Large intestine (tissue), 3 donors: Measurements from ENCODE around the gene NOTCH1. TPM values are rescaled to one million over a fixed set of nuclear protein-coding genes. Genes with fewer than 3 reads are reported as not detected.

Experiments
- DNase-seq, 2 donors: peaks; one replicate each; pipeline versions ENCODE4 v3.0.0 to v3.0.0-alpha.2; 2013
- H3K27ac ChIP-seq: one replicate; pipeline ENCODE4 v1.5.1; 2013; ENCODE audit warnings: low read length
- H3K27me3 ChIP-seq: 2 replicates; pipeline ENCODE4 v1.6.1; 2013; ENCODE audit warnings: low read length; ENCODE audit not compliant: control insufficient read depth, insufficient read depth
- H3K36me3 ChIP-seq: 2 replicates; pipeline ENCODE4 v1.6.1; 2013; ENCODE audit warnings: low read length; ENCODE audit not compliant: control insufficient read depth, insufficient read depth
- H3K4me1 ChIP-seq: one replicate; pipeline ENCODE4 v1.6.1; 2013; ENCODE audit warnings: low read length; ENCODE audit not compliant: control insufficient read depth, insufficient read depth
- H3K4me3 ChIP-seq: one replicate; pipeline ENCODE4 v1.5.1; 2013; ENCODE audit warnings: low read length
- H3K9me3 ChIP-seq: one replicate; pipeline ENCODE4 v1.6.1; 2013; ENCODE audit warnings: mild to moderate bottlenecking, low read depth, low read length, moderate library complexity; ENCODE audit not compliant: control insufficient read depth
- WGBS: methylation state at CpG from one replicate; pipeline ENCODE4 v1.1.5; 2013; ENCODE audit warnings: low lambda C conversion rate; ENCODE audit not compliant: insufficient coverage; 5-methylcytosine and 5-hydroxymethylcytosine counted together
- polyA plus RNA-seq: library from polyadenylated mRNA; unstranded; fragments of 120-200 nt; gene quantifications from one replicate; pipeline ENCODE4 v1.2.1, GENCODE V29; 2013

The NOTCH1 gene
- polyA plus RNA-seq, 1 donor: 13.4 TPM

- Histone ChIP-seq H3K4me3 (no peak overlapping the region), H3K4me1 (no peaks in the 10 kb centered on the region), H3K27ac (no peak overlapping the region), H3K36me3 (peaks cover 94% of the 10 kb centered on the region), H3K9me3 (no peaks in the 10 kb centered on the region), H3K27me3 (no peaks in the 10 kb centered on the region)
- WGBS: 100% methylated on average over 1 of the region's 27 CpGs
- no peak for DNase-seq
Observed at GRCh38 chr9:136465500-136466154, 80.2 kb downstream of the NOTCH1 start.

DNA sequence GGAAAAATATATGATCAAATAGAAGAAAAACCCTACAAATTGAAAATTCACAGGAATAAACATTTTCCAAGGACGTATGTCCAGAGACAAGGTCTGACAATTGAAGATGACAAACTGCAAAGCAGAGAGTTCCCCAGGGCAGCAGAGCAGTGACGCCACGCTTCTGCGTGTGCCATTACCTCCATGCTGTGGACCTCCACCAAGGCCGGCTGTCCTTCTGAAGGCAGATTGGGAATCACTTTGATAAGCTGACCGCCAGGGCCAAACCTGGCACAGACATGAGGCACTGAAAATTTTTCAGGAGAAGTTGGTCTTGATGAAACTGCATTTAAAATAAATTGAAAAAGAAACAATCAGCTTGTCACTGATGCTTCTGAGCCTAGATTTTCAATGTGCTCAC lies 81.6 kb downstream of the NOTCH1 start:
- no peak for DNase-seq
- no CpG with 5 or more reads among the region's 6 CpGs for WGBS
- H3K9me3 ChIP-seq: no peaks in the 10 kb centered on the region
- H3K27me3 ChIP-seq: no peaks in the 10 kb centered on the region
- H3K4me1 ChIP-seq: no peaks in the 10 kb centered on the region
- H3K36me3 ChIP-seq: peaks cover 91% of the 10 kb centered on the region
- H3K4me3 ChIP-seq: no peak overlapping the region
- no peak overlapping the region for H3K27ac ChIP-seq

GRCh38 chr9:136463578-136463977 lies 82.3 kb downstream of the NOTCH1 start:
- no peak overlapping the region for H3K4me3 ChIP-seq
- H3K27ac ChIP-seq: no peak overlapping the region
- H3K9me3 ChIP-seq: no peaks in the 10 kb centered on the region
- DNase-seq: no peak
- peaks cover 91% of the 10 kb centered on the region for H3K36me3 ChIP-seq
- no peaks in the 10 kb centered on the region for H3K4me1 ChIP-seq
- no CpG with 5 or more reads among the region's 14 CpGs for WGBS
- no peaks in the 10 kb centered on the region for H3K27me3 ChIP-seq

DNA sequence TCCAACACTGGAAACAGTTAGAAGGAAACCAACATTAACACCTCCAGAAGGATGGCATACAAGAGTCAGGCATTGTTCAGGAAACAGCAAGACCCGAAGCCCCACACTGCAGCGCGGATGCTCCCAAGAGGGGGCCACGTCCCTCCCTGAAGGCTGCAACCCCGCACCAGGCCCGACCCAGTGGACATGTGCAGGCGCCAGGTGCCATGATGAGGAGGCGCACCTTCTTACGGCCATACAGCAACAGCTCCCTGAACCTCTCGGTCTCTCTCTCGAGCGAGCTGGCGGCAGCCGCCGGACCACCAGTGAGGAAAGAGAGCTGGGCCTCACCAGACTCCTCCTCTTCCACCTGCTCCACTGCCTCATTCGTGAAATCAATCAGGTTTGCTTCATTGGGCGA lies 83.2 kb downstream of the NOTCH1 start:
- WGBS: no CpG with 5 or more reads among the region's 17 CpGs
- no peak overlapping the region for H3K4me3 ChIP-seq
- H3K4me1 ChIP-seq: no peaks in the 10 kb centered on the region
- peaks cover 90% of the 10 kb centered on the region for H3K36me3 ChIP-seq
- H3K9me3 ChIP-seq: no peaks in the 10 kb centered on the region
- H3K27me3 ChIP-seq: no peaks in the 10 kb centered on the region
- no peak for DNase-seq
- H3K27ac ChIP-seq: no peak overlapping the region

DNA sequence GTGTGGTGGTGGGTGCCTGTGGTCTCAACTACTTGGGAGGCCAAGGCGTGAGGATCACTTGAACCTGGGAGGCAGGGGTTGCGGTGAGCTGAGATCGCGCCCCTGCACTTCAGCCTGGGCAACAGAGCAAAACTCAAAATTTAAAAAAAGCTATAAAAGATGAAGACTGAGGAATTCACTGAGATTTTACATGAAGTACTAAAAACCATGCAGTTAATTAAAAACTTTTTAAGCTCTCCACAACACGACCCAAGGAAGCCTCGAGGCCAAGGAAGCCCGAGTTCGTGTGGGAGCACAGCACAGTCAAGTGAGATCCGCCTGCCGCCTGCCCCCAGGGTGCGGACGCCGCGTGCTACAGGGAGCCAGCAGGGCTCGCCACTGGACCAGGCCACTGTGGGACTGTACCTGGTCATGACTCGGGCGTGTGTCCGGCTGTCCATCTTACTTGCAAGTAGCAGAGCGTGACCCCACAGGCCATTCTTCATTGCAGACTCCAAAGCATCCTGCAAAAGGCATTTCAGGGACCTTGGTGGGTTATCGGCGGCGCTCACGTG lies 85.0 kb downstream of the NOTCH1 start:
- no peak for DNase-seq
- no CpG with 5 or more reads among the region's 23 CpGs for WGBS
- peaks cover 90% of the 10 kb centered on the region for H3K36me3 ChIP-seq
- H3K27me3 ChIP-seq: no peaks in the 10 kb centered on the region
- no peak overlapping the region for H3K4me3 ChIP-seq
- H3K4me1 ChIP-seq: no peaks in the 10 kb centered on the region
- H3K9me3 ChIP-seq: no peaks in the 10 kb centered on the region
- no peak overlapping the region for H3K27ac ChIP-seq

DNA sequence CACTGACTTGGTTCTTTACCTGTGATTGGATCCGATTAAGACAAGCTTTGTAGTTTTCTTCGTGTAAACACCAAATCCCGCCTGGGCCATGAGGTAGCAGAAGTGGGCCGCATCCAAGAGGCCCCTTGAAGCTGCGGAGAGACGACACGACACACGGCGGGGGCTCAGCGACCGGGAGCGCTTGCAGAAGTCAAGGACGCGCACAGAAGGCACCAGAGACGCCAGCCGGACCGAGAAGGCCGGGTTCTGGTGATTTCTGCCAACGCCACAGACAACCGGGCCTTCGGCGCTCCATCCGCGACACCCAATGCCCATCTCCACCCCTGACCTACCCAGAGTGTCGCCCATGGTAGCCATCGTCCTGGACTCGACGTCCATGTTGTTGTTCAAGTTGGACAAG lies 86.4 kb downstream of the NOTCH1 start:
- Histone ChIP-seq H3K4me3 (no peak overlapping the region), H3K27me3 (no peaks in the 10 kb centered on the region), H3K27ac (no peak overlapping the region), H3K4me1 (no peaks in the 10 kb centered on the region), H3K9me3 (no peaks in the 10 kb centered on the region), H3K36me3 (peaks cover 92% of the 10 kb centered on the region)
- DNase-seq: no peak
- no CpG with 5 or more reads among the region's 28 CpGs for WGBS

DNA sequence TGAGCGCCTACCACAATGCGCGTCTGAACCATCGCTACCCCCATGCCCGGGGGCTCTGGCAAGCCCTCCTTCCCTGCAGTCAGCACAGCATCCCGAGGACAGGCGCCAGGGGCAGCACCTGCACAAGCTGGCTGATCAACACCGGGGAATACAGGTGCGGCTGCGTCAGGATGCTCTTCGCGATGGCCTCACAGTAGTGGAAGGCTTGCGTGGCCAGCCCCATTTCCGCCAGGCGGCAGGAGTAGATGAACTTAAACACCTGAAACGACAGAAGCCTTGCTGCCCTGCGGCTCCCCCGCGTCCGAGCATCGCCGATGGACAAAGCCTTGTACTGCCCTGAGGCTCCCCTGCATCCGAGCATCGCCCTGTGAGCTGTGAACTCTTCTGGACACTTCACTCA lies 88.5 kb downstream of the NOTCH1 start:
- Histone ChIP-seq H3K27ac (no peak overlapping the region), H3K27me3 (no peaks in the 10 kb centered on the region), H3K4me1 (no peaks in the 10 kb centered on the region), H3K36me3 (peaks cover 85% of the 10 kb centered on the region), H3K4me3 (no peak overlapping the region), H3K9me3 (no peaks in the 10 kb centered on the region)
- no CpG with 5 or more reads among the region's 24 CpGs for WGBS
- no peak for DNase-seq

GRCh38 chr9:136456258-136456657 lies 89.6 kb downstream of the NOTCH1 start:
- H3K36me3 ChIP-seq: peaks cover 83% of the 10 kb centered on the region
- no CpG with 5 or more reads among the region's 9 CpGs for WGBS
- no peaks in the 10 kb centered on the region for H3K4me1 ChIP-seq
- DNase-seq: no peak
- H3K27ac ChIP-seq: no peak overlapping the region
- H3K27me3 ChIP-seq: no peaks in the 10 kb centered on the region
- no peaks in the 10 kb centered on the region for H3K9me3 ChIP-seq
- no peak overlapping the region for H3K4me3 ChIP-seq

DNA sequence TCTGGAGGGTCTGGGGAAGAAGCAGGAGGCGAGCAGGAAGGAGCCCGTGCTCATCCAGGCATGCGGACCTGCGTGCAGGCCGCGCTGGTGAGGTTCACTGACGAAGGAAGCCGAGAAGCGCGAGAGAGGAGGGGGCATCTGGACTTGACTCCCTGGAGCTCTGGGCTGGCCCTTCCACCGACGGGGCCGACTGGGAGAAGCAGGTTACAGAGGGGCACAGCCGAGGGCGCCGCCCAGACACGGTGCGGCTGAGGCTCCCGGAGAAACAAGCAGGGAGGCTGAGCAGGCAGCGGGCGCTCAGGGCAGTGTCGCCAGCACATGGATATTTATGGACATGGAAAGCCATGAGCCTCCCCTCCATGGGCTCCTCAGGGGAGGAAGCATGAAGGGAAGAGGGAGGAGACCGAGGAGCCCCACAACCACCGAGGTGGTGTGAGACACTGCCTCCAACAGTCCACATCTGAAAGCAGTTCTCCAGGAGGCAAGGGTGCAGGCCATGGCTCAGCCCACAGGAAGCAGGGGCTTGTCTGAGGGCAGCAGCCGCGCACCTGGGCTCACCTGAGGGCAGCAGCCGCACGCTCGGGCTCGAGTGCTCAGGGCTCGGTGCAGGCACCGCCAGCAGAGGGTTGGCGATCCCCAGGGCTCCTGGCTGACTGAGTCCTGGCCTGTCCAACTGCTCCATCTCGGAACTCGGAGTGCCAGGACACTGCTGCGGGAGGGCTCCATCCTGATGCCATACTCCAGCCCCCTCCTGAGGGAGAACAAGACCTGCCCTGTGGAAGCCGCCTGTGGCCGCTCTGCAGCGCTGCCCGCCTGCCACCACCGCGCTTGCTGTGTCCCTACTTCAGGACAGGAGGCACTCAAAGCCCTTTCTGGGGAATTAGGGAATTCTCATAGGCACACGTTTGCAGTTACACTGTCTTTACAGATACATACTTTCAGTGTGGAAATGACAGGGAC lies 90.5 kb downstream of the NOTCH1 start:
- Histone ChIP-seq H3K4me1 (no peaks in the 10 kb centered on the region), H3K4me3 (no peak overlapping the region), H3K27me3 (no peaks in the 10 kb centered on the region), H3K27ac (no peak overlapping the region), H3K36me3 (peaks cover 84% of the 10 kb centered on the region), H3K9me3 (no peaks in the 10 kb centered on the region)
- DNase-seq: no peak
- WGBS: no CpG with 5 or more reads among the region's 43 CpGs

- Histone ChIP-seq H3K4me1 (no peaks in the 10 kb centered on the region), H3K9me3 (no peaks in the 10 kb centered on the region), H3K4me3 (no peak overlapping the region), H3K36me3 (peaks cover 85% of the 10 kb centered on the region), H3K27me3 (no peaks in the 10 kb centered on the region), H3K27ac (no peak overlapping the region)
- no peak for DNase-seq
- WGBS: 90% methylated on average over 2 of the region's 25 CpGs
Observed at GRCh38 chr9:136454026-136454796, 91.6 kb downstream of the NOTCH1 start.
